ENCODE results near the gene RNF217.

GRCh38 chr6:125019281-125019680 is 57.0 kb downstream of the RNF217 start:
- TF ChIP-seq CTCF (conservative IDR thresholded peaks at IDR 0.05): no peak
- TF ChIP-seq EZH2 (IDR thresholded peaks at IDR 0.05; ENCODE audit: low read depth): no peak

Data from PC-9 (cell line).